GM12872 (cell line): ENCODE results near the gene RPA3.

Source experiments
- TF ChIP-seq, protein P1 (sequence below): IDR thresholded peaks from 3 replicates; pipeline ENCODE4 v1.5.1; 2011; ENCODE audit warnings: low read depth, mild to moderate bottlenecking, low read length, moderate library complexity; ENCODE audit not compliant: insufficient read depth

Gene RPA3

DNA sequence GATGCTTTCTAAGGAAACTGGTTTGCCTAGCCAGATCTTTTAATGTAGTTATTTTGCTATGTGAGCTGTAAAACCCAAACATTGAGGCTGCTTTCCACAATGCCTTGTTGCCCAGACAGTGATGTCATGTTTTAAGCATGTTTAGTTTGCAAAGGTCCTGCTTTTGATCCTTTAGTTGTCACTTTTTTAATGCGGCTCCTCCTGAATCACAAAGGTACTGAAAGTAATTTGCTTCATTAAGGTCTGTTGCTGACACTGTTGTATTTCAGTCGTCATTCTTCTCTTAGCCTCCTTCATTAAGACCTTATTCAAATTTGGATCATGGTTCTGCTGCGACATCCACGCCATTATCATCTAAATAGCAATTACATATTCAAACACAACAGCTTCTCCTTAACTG is 10.6 kb downstream of the RPA3 start:
- TF ChIP-seq, protein P1, sequence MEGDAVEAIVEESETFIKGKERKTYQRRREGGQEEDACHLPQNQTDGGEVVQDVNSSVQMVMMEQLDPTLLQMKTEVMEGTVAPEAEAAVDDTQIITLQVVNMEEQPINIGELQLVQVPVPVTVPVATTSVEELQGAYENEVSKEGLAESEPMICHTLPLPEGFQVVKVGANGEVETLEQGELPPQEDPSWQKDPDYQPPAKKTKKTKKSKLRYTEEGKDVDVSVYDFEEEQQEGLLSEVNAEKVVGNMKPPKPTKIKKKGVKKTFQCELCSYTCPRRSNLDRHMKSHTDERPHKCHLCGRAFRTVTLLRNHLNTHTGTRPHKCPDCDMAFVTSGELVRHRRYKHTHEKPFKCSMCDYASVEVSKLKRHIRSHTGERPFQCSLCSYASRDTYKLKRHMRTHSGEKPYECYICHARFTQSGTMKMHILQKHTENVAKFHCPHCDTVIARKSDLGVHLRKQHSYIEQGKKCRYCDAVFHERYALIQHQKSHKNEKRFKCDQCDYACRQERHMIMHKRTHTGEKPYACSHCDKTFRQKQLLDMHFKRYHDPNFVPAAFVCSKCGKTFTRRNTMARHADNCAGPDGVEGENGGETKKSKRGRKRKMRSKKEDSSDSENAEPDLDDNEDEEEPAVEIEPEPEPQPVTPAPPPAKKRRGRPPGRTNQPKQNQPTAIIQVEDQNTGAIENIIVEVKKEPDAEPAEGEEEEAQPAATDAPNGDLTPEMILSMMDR, result no peak

DNA sequence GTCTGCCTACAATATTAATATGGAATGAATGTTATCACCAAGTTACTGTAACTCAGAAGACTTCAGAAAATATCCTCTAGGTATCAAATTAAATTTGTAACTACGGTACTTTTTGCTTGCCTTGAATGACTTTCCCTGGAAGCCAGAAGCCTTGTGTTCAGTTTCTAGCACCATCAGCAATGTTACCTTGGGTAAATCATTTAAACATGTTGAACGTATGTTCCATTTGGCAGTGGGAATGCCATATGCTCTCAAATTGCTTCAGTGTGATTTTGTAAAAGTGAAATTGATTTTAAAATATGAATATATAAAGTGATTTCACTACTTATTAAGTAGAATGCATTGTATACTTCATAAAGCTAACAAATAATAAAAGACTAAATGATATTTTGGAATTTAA is 11.2 kb downstream of the RPA3 start:
- TF ChIP-seq, protein P1, result no peak

DNA sequence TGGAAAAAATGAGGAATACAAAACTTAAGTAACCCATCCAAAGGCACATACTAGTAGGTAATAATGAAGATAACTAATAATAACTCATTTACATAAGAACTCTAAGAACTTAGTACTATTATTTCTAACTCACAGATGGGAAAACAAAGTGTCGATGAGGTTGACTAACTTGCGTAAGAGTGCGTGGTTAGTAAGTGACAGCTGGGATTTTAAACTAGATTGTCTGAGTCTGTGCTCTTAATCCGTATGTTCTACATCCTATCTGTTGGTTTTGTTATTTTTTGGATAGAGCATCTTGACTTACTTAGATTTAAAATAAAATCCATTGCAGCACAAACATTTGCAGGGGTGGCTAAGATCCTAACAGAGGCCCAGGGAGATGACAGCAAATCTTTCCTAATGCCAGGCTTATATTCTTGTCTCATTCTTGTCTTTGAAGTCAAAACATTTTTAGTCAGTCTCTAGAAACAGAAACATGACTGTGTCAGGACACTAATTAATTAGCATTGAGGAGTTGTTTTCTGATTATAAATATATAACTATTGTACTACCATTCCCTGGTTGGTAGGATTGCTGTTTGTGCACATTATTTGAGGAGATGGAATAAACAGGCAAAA is 11.7 kb downstream of the RPA3 start:
- TF ChIP-seq, protein P1, result no peak

DNA sequence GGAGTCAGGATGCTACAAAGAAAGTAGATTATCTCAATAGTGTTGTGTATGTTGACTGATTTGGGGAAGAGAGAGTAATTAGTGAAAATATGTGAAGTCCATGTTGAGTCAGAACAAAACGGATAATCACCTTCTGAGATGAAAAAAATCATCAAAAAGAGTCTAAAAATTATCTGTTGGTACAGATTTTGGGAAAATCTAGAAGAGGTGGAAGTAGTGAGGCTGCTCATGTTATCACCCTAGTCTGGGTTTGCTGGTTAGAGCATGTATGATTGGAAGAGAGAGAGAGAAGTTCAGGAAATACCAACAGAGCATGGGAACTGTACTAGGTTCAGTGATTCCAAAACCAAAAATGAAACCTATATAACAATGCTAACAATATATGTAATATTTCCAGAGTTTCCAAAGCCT is 12.3 kb downstream of the RPA3 start:
- TF ChIP-seq, protein P1, result no peak

DNA sequence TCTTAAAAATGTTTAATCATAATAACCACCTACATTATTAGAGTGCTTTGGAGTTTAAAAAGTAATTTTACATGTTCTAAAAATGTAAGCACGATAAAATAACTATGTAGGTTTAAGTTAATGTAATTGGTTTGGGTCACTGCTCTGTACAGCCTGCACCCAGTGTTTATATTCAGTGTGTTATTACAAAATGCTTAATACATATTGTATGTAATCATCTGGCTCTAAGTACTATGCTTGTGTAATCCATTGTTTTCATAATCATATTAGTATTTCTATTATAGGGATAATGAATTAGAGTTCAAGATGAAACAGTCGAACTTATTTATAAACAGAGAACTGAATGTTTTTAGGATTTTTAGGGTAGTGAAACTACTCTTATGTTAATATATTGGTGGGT is 13.1 kb downstream of the RPA3 start:
- TF ChIP-seq, protein P1, result no peak

DNA sequence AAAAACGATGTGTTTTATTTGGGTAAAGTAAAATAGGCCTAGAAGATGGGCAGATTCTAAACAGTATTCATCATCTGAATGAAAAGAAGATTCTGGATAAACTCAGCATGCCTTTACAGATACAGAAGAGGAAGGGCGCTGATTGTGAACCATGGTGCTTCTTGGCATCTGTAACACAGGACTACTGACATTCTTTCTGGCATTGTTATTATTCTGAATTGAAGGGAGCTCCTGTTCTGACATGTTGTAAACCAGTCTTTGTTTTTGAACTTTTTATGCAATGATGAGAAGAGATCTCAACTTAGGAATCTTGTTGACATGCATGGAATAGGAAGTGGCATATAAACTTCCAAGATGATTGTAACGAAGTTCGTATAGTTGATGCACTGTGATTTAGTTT is 13.5 kb downstream of the RPA3 start:
- TF ChIP-seq, protein P1, result no peak

DNA sequence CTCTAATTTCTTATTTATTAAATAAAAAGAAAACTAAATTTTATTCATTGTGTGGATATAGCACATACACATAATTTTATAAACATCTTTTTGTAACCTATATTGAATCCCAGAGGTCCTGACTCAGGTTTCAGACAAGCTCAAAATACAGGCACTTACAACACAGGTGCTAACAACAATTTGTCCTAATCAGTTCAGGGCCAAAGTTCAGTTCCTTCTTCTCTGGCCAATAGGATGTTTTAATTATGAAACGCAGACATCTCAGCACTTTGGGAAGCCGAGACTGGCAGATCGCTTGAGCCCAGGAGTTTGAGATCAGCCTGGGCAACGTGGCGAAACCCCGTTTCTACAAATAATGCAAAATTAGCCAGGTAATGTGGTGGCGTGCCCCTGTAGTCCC is 15.0 kb downstream of the RPA3 start:
- TF ChIP-seq, protein P1, result no peak
